OCI-LY1 (cell line): Measurements from ENCODE around the gene SCLT1.

Source experiments
- CTCF ChIP-seq: fragments of 200-600 bp; sonication (generic), shearing (Covaris generic); IDR thresholded peaks from 2 replicates; pipeline ENCODE4 v1.5.1; 2017; ENCODE audit warnings: mild to moderate bottlenecking, antibody characterized with exemption, low read length, moderate library complexity, mixed read lengths
- EZH2 ChIP-seq: fragments of 200-600 bp; sonication (generic), shearing (Covaris generic); IDR thresholded peaks from 2 replicates; pipeline ENCODE4 v1.8.0; 2017; ENCODE audit warnings: borderline replicate concordance, mixed run types, mild to moderate bottlenecking, antibody characterized with exemption, low read length, moderate library complexity, mixed read lengths

- TF ChIP-seq CTCF (no peak), EZH2 (no peak)
These were observed 256.1 kb downstream of the SCLT1 start for GRCh38 chr4:128837198-128837597.
